Right lobe of liver (tissue), 6 donors: ENCODE results near the gene FAM124B. TPM values are rescaled to one million over a fixed set of nuclear protein-coding genes. Genes with fewer than 3 reads are reported as not detected.
A peak's percentile ranks its signal among the peaks of the same experiment; 100 is the strongest.

Experiments used
- ATAC-seq, 4 donors: fragments of 200-7000 bp; cut with Tn5 transposase; one replicate each; pipeline ENCODE4 v1.9.1; 2020; ENCODE audit warnings: mild to moderate bottlenecking in 4 of 4, moderate library complexity in 4 of 4
- DNase-seq, 3 donors: peaks; one replicate each; pipeline ENCODE4 v3.0.0-alpha.2; 2020
- H3K27ac ChIP-seq, 3 donors: fragments of 200-600 bp; one replicate each; pipeline ENCODE4 v1.8.0; 2022
- H3K27me3 ChIP-seq, 2 donors: fragments of 200-600 bp; one replicate each; pipeline ENCODE4 v1.8.0; 2022
- H3K36me3 ChIP-seq, 4 donors: fragments of 200-600 bp; sonication (generic) in 1 of 4; one replicate each; pipeline versions ENCODE4 v1.5.1 to v1.8.0; 2017 to 2022; ENCODE audit warnings: control low read depth in 1 of 4
- H3K4me1 ChIP-seq, 4 donors: fragments of 200-600 bp; sonication (generic) in 1 of 4; one replicate each; pipeline versions ENCODE4 v1.5.1 to v1.8.0; 2017 to 2022; ENCODE audit warnings: control low read depth in 1 of 4
- H3K4me3 ChIP-seq, 3 donors: fragments of 200-600 bp; one replicate each; pipeline ENCODE4 v1.8.0; 2022
- H3K9me3 ChIP-seq, 4 donors: fragments of 200-600 bp; sonication (generic) in 1 of 4; one replicate each; pipeline versions ENCODE4 v1.5.1 to v1.8.0; 2017 to 2022; ENCODE audit warnings: control low read depth in 1 of 4
- CTCF ChIP-seq, 4 donors: fragments of 200-600 bp in 3 of 4; fragments of 450-650 bp in 1 of 4; IDR thresholded peaks; one replicate each; pipeline versions ENCODE4 v1.5.1 to v1.8.0; 2016 to 2022; ENCODE audit warnings: antibody characterized with exemption in 4 of 4, mild to moderate bottlenecking in 2 of 4
- POLR2A ChIP-seq: fragments of 450-650 bp; IDR thresholded peaks from one replicate; pipeline ENCODE4 v1.6.1; 2017; ENCODE audit warnings: antibody characterized with exemption, mild to moderate bottlenecking
- WGBS: methylation state at CpG from one replicate; pipeline ENCODE4 v1.1.6; 2018; ENCODE audit warnings: low coverage, low lambda C conversion rate; ENCODE audit not compliant: insufficient coverage; ENCODE audit errors: missing lambda C conversion rate; 5-methylcytosine and 5-hydroxymethylcytosine counted together
- intact Hi-C, 2 donors: fragments of 100-400 bp; cut with DNase I; formaldehyde crosslinking; loops; one replicate each; pipeline versions ENCODE4 v1.11.2 to v1.14.1; 2022
- long read RNA-seq: library from polyadenylated mRNA; unstranded; transcript quantifications from one replicate; pipeline ENCODE4 v2.0.0, GENCODE V29; 2019
- total RNA-seq, 6 experiments: library from RNA; depleted of rRNA in 2 of 6; stranded (reverse); fragments of >200 nt in 2 of 6; fragmentation: NEBNext Ultra II Directional in 3 of 6; extraction: Animal tissue kit (Norgen Biotek cat#: 25700) in 3 of 6; gene quantifications; one replicate each; pipeline versions ENCODE4 v1.1.0 to v1.2.4, GENCODE V29; 2016 to 2023
- donor health status: DM: no; HTN: yes; CAD: no.
- donor health status: DM: no; HTN: no; CAD: no.
- donor health status: DM: no; HTN: no; CAD: no.
- donor health status: DM: no; HTN: yes; CAD: no.
- donor health status: DM: no; HTN: yes; CAD: no.

FAM124B gene, protein sequence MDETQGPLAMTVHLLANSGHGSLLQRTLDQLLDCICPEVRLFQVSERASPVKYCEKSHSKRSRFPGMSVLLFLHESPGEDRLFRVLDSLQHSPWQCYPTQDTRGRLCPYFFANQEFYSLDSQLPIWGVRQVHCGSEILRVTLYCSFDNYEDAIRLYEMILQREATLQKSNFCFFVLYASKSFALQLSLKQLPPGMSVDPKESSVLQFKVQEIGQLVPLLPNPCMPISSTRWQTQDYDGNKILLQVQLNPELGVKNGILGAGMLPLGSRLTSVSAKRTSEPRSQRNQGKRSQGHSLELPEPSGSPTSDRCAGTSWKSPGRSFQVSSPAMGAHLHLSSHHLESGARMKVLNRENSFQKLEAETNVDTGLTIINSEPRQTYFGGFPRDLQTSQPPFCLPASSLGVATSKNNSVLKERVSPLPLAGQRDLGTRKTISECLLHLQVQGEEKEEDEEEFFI
- 1 to 10 TPM in 1 of 6 experiments, under 1 TPM in 5; 0.14 to 2.4 (median 0.56) TPM for total RNA-seq
- long read RNA-seq, partial matches to known transcripts: 1 of 1 reads
- long read RNA-seq, other reads (novel, unspliced or antisense): 0 of 1 reads

GRCh38 chr2:224401641-224402342 is at the start of gene FAM124B:
Gene FAM124B (minus strand): TSS chr2:224402107. CDS start chr2:224401768, 339 bp downstream.
- peak within 1 kb of the TSS in 2 of 3 donors; percentile 33 to 48 for H3K27ac ChIP-seq
- intact Hi-C loops: no loop called here
- WGBS: 48% methylated on average over 10 of the region's 19 CpGs
- peak; percentile 55 to 85 (median 76) for DNase-seq
- ATAC-seq: peak; percentile 86 to 96 (median 92)
- H3K4me1 ChIP-seq: peaks cover 0 to 9% (median 0%) of the 10 kb centered on the region in 4 donors
- no peaks in the 10 kb centered on the region for H3K36me3 ChIP-seq
- no peaks in the 10 kb centered on the region for H3K27me3 ChIP-seq
- H3K9me3 ChIP-seq: no peaks in the 10 kb centered on the region
- no peak for TF ChIP-seq POLR2A
- TF ChIP-seq CTCF (IDR thresholded peaks at IDR 0.05): no peak
- peak within 1 kb of the TSS in 2 of 3 donors; percentile 26 to 35 for H3K4me3 ChIP-seq

DNA sequence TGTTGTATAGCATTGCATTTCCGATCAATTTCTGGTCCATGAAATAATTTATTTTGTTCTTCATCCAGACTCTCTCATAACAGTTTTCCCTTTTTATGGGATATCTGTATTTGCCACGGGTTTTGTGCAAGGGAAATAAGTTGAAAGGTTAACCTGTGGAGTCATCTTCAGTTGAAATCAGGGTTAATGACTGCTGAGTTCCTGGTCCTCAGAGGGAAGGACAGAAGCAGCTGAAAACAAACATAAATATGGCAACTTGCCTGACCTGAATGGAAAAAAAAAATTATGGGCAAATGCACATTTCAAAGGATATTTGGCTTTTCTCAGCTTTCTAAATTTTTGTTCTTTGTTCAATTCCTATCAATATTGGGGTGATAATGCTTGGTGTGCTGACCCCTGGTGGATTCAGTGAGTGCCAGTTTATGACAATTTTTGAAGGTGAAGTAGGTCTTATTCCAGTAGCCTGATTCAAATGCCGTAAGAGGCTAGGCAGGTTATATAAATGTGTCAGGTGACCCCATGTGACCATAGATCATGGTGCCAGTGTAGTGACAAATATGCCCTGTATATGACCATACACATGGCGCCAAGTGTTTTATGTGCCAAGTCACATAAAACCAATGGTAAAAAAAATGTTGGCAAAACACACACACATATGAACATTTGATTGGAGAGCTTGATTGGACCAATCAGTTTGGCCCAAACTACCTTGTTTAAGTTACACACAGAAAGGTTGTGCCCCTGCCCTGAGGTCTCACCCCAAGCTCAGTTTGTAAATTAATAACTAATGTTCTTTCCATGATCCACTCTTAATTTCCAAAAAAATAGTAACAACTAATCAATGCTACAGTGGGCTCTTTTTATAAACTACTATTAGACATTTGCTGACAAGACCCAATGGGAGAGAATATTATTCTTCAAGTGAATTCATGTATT is 47.6 kb upstream of the FAM124B start:
- DNase-seq (peak in 1 of 3 donors; percentile 81), ATAC-seq (peak; percentile 82 to 92 (median 90))
- H3K4me1 ChIP-seq: peaks cover 0 to 10% (median 3%) of the 10 kb centered on the region in 4 donors
- H3K27me3 ChIP-seq: no peaks in the 10 kb centered on the region
- H3K4me3 ChIP-seq: no peak overlapping the region
- peak; percentile 48 to 64 (median 58) for TF ChIP-seq CTCF (IDR thresholded peaks at IDR 0.05)
- no peak for TF ChIP-seq POLR2A
- H3K27ac ChIP-seq: peak overlapping the region; percentile 30 to 77 (median 76)
- no peaks in the 10 kb centered on the region for H3K36me3 ChIP-seq
- no peaks in the 10 kb centered on the region for H3K9me3 ChIP-seq
- intact Hi-C loops: no loop called here
- 14% methylated on average over 4 of the region's 4 CpGs for WGBS

DNA sequence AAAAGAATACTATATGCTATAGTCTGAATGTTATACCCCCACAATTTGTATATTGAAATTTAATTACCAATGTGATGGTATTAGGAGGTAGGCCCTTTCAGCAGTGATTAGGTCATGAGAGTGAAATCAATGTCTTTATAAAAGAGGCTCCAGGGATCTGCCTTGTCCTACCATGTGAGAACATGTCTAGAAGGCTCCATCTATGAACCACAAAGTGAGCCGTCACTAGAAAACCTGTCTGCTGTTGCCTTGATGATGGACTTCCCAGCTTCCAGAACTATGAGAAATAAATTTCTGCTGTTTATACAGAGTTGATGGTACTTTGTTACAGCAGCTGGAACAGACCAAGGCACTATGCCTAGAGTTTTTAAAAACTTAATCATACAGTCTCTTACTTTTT is 46.3 kb upstream of the FAM124B start:
- WGBS: 50% methylated on average over 1 of the region's 1 CpG
- H3K4me1 ChIP-seq: peaks cover 0 to 10% (median 3%) of the 10 kb centered on the region in 4 donors
- H3K9me3 ChIP-seq: no peaks in the 10 kb centered on the region
- H3K36me3 ChIP-seq: no peaks in the 10 kb centered on the region
- no peaks in the 10 kb centered on the region for H3K27me3 ChIP-seq
- intact Hi-C loops: no loop called here
- ATAC-seq (peak in 1 of 4 donors; percentile 4), DNase-seq (no peak)
- no peak overlapping the region for H3K4me3 ChIP-seq
- H3K27ac ChIP-seq: peak overlapping the region in 2 of 3 donors; percentile 76 to 77
- TF ChIP-seq CTCF (IDR thresholded peaks at IDR 0.05) (no peak), POLR2A (no peak)

- intact Hi-C loops: no loop called here
- Histone ChIP-seq H3K27ac (no peak overlapping the region), H3K9me3 (no peaks in the 10 kb centered on the region), H3K4me1 (peaks cover 0 to 10% (median 5%) of the 10 kb centered on the region in 4 donors), H3K27me3 (no peaks in the 10 kb centered on the region), H3K36me3 (no peaks in the 10 kb centered on the region), H3K4me3 (no peak overlapping the region)
- DNase-seq (no peak), ATAC-seq (no peak)
- TF ChIP-seq POLR2A (no peak), CTCF (IDR thresholded peaks at IDR 0.05) (no peak)
- 80% methylated on average over 3 of the region's 4 CpGs for WGBS
Measured at GRCh38 chr2:224444783-224445182, 42.9 kb upstream of the FAM124B start.
